ENCODE results near the gene CDH4.

Gene CDH4

DNA sequence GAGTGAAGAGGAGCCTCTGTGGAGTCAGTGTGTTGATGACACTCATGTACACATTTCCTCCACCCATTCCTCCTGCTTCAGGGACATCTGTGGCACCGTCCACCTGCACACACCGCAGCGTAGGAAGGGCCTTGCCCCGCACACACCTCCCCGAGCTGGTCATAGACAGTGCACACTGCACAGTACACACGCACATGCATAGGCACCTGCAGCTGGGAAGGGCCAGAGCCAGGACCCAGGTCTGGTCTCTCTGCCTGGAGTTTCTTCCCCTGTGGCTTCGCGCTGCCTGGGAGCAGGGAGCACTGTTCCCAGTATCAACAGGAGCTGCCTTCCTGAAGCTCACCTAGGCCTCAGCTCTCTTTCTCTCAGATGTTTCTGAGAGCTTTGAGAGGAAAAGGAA is 473.1 kb downstream of the CDH4 start:
- TF ChIP-seq ZFX (IDR thresholded peaks at IDR 0.05; ENCODE audit: borderline replicate concordance) = no peak
- TF ChIP-seq, protein P1, sequence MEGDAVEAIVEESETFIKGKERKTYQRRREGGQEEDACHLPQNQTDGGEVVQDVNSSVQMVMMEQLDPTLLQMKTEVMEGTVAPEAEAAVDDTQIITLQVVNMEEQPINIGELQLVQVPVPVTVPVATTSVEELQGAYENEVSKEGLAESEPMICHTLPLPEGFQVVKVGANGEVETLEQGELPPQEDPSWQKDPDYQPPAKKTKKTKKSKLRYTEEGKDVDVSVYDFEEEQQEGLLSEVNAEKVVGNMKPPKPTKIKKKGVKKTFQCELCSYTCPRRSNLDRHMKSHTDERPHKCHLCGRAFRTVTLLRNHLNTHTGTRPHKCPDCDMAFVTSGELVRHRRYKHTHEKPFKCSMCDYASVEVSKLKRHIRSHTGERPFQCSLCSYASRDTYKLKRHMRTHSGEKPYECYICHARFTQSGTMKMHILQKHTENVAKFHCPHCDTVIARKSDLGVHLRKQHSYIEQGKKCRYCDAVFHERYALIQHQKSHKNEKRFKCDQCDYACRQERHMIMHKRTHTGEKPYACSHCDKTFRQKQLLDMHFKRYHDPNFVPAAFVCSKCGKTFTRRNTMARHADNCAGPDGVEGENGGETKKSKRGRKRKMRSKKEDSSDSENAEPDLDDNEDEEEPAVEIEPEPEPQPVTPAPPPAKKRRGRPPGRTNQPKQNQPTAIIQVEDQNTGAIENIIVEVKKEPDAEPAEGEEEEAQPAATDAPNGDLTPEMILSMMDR (IDR thresholded peaks at IDR 0.05) = no peak
- no peak overlapping the region for H3K27ac ChIP-seq

DNA sequence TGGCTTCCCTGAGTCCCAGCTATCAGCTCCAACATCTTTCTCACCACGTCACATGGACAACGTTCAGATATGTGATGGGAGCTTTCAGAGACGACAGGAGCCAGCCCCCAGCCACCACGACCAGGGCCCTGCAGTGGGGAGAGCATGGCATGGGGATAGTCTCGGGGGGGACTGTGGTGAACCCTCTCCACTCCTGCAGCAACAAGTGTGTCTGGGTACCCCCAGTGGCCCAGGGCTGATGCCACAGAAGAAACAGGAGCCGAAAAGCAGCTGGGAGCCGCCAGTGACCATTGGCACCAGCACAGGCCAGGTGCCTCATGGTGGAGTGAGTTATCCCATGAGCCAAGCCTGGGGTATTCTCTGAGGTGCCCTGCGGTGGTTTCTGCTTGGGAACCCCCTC is 473.9 kb downstream of the CDH4 start:
- H3K27ac ChIP-seq = no peak overlapping the region
- TF ChIP-seq, protein P1 (IDR thresholded peaks at IDR 0.05) = no peak
- TF ChIP-seq ZFX (IDR thresholded peaks at IDR 0.05; ENCODE audit: borderline replicate concordance) = no peak

DNA sequence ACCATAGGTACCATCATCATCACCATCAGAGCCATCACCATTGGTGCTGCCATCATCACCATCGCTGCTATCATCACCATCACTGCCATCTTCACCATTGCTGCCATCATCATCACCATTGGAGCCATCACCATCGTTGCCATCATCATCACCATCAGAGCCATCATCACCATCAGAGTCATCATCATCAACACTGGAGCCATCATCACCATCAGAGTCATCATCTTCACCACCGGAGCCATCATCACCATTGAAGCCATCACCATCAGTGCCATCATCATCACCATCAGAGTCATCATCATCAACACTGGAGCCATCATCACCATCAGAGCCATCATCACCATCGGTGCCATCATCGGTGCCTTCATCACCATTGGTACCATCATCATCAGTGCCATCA is 474.9 kb downstream of the CDH4 start:
- no peak overlapping the region for H3K27ac ChIP-seq
- no peak for TF ChIP-seq ZFX (IDR thresholded peaks at IDR 0.05; ENCODE audit: borderline replicate concordance)
- TF ChIP-seq, protein P1 (IDR thresholded peaks at IDR 0.05) = no peak

DNA sequence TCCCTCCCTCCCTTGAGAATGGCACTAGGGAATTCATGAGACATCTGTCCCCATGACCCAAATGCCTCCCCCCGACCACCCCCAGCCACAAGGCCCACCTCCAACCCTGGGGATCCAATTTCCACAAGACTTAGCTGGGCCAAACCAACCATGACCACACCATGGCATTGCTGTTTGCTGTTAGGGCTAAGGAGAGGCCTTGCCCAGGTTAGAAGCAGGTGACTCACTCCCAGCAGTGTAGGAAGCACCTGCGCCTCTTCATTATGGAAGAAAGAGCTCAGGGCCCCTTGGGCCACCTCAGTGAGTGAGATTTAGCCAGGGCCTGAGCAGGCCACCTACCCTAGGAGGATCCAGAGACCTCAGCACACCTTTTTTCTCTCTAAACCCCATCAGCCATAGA is 475.7 kb downstream of the CDH4 start:
- no peak overlapping the region for H3K27ac ChIP-seq
- TF ChIP-seq, protein P1 (IDR thresholded peaks at IDR 0.05) = no peak
- TF ChIP-seq ZFX (IDR thresholded peaks at IDR 0.05; ENCODE audit: borderline replicate concordance) = no peak

DNA sequence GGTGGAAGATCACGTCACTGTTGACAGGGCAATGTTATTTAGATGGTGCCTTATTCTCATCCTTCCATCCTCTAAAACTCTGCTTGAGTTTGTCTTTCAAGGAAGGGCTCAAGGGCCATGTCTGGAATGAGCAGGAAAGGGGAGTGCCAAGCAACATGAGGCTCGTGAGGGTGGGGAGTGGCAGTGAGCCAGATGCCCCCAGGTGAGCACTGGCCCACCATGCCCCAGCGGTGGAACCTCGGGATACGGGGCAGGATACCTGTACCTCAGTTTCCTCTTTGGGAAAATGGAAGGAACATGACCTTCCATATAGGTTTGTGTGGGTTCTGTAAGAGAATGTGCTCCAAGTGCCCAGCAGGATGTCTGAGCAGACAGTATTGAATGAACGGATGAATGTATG is 476.3 kb downstream of the CDH4 start:
- H3K27ac ChIP-seq = no peak overlapping the region
- TF ChIP-seq ZFX (IDR thresholded peaks at IDR 0.05; ENCODE audit: borderline replicate concordance) = no peak
- TF ChIP-seq, protein P1 (IDR thresholded peaks at IDR 0.05) = no peak

DNA sequence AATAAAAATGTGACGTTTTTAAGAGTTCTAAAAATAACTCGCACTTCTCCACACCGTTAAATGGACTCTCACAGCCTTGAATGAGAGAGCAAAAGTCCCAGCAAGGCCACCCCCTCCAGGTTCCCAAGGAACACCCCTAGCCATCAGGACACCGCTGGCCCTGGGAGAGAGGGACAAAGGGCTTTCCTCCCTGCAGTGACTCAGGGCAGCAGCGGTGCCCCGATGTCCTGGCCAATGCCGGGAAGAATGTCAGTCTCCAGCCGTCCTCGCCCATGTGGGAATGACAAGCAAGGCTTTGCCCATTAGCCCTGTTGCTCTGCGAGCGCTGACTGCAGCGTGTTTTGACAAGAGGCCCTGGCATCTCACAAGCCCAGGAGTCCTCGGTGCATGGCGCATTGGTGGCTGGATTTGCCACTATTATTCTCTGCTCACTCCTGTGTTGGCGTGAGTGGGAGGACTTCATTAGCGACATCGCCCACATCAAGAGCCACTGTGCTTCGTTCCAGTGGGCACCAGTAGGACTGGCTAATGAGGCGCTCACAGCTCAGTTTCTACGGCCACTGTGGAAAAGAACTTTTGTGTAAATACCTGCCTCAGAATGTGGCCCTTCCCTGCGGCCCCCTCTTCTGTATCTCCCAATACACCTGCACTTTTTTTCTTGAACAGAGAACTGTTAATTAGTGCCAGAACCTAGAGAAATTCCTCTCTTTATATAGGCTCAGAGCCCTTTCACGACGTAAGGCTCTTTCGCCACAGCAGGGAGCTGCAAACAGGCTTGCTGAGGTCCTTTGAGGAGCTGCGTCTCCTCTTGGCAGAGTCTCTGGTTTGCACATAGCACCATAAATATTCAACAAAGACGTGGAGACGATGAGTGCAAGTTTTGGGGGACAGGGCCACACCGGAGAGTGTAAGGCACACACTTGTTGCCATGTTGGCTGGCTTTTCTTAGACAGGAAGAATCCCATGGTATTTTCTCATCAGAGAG is 477.0 kb downstream of the CDH4 start:
- no peak overlapping the region for H3K27ac ChIP-seq
- TF ChIP-seq ZFX (IDR thresholded peaks at IDR 0.05; ENCODE audit: borderline replicate concordance) = no peak
- TF ChIP-seq, protein P1 (IDR thresholded peaks at IDR 0.05) = no peak
